SKM-1 treated with dmso at 0.1 percent for 144 hours (cell line): ENCODE data around the gene TECTB.

Source experiments
- DNase-seq: peaks from one replicate; lab custom pipeline; 2025; ENCODE audit not compliant: unreplicated experiment; lab: John Stamatoyannopoulos, UW

The TECTB gene

DNA sequence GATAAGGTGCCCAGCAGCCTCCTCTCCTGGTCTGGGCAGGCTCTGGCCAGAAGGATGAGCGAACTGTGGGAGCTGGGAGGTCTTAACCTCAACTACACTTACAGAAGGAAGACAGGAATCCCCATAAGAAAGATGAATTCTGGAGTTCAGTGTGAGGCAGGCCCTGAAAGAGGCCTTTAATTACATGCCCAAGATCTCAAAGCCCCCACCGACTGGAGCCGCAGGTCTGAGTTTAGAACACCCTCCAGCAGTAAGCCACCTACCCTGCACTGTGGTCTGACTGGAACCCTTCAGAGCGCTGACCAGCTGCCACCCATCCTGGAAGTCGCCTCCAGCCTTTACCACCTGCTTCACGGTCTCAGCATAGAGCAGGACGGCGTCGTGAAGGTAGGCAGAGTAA is 62.5 kb downstream of the TECTB start:
- no peak for DNase-seq

DNA sequence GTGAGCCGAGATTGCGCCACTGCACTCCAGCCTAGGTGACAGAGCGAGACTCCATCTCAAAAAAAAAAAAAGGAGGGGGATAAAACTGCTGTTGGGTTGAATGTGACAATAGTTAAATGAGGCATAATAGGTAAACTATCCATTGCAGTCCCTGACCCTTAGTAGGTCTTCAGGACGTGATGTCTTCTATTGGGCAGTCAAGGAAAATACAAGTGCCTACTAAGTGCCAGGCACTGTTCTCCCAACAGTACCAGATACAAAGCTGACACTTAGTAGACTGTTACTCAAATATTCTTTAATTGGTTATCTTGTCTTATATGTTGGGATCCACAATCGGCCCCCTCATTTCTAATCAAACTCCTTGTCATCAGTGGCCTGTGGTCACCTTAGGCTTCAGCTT is 63.6 kb downstream of the TECTB start:
- no peak for DNase-seq

DNA sequence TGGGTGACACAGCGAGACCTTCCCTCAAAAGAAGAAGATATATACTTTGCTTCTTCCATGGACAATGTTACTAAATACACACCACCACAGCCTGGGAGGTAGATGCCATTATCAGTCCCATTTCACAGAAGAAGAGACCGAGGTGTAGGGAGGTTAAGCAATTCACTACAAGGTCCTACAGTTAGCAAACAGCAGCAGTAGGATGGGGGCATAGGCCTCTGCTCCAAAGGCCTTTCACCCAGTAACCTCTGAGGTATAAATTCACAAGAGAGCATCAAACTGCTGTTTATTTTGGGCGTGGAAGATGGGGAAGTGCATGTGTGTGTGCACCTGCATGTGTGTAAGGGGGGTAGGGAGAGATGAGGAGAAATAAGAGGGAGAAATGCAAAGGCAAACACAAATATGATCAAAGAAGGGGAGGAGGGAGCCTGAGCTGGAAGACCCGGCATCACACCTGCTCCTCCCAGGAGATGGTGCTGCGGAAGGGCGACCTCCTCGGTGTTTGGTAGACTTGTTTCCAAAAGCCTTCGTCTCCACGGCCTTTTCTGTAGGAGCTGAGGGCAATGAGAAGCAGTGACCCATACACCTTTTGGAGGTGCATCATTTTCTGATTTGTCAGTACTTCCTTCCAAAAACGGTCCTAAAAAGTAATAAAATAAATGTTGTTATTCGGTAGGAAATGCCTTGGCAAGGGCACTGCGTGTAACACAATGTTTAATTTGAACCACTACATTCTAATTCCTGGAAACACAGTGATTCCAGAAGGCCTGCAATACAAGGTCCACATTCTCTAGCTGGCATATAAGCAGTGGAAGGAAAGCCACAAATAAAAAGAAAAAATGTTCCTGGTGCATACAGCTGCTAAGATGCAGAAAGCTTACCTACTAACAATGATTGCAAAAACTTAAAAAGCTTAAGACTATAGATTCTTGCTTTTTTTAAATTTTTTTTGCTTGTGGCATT is 64.8 kb downstream of the TECTB start:
- no peak for DNase-seq

DNA sequence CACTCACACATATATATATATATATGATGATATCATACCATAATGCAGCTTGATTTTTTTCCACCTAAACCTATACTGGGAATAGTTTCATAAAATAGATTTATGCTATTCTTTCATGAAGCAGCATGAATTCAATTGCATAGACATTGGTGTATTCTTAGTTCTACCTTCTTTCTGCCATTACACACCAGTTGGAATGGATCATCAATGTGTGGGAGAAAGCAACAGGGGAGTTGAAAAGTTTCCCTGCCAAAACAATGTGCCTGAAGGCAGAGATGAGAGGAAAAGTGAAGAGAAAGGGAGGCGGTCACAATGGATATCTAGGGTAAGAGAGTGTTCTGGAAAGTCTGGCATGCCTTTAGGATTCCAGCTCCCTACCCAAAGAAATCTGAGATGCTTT is 65.6 kb downstream of the TECTB start:
- DNase-seq, result no peak

DNA sequence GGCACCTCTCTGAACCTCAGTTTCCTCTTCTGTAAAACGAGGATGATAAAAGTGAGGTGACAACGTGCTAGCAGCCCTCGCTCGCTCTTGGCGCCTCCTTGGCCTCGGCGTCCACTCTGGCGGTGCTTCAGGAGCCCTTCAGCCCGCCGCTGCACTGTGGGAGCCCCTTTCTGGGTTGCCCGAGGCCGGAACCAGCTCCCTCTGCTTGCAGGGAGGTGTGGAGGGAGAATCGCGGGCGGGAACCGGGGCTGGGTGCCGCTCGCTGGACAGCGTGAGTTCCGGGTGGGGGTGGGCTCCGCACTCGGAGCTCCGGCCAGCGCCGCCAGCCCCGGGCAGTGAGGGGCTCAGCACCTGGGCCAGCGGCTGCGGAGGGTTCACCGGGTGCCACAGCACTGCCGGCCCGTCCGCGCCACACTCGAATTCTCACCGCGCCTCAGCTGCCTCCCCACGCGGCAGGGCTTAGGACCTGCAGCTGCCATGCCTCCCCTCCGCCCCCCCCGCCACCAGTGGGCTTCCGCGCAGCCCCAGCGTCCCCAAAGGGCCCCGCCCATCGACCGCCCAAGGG is 66.4 kb downstream of the TECTB start:
- DNase-seq, result no peak

DNA sequence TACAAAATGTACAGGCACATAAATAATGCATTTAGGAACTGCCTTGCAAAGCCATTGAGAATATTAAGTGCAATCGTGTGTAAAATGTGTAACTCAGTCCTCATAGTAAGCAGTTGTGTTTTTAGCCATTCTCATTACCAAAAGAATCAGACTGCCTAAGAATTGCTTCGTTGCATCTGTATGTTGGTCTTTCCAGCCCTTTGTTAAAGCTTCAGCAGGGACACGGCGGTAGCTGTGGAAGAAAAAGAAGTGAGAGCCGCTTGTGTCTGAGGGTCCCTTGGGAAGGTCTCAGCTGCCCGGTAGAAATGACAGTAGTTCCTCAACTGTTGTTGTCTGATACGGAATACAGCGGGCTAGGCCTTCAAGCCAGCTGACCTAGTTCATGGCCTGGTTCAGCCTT is 67.9 kb downstream of the TECTB start:
- no peak for DNase-seq

DNA sequence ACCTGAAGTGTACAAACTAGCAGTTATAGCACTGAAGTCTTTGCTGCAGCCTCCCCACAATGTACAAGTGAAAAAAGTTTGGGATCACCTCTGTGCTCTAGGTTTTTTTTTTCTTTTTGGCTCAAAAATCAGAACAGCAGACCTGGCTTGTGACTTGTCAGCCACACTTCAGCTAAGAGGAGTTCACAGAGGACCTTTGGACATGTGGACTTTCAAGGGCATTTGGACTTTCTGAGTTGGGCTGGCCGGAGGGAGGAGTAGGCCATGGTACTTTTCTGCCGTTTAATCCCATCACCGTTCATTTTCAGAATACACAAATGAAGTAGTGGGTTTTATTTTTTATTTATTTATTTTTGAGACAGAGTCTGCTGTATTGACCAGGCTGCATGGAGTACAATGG is 68.8 kb downstream of the TECTB start:
- no peak for DNase-seq

DNA sequence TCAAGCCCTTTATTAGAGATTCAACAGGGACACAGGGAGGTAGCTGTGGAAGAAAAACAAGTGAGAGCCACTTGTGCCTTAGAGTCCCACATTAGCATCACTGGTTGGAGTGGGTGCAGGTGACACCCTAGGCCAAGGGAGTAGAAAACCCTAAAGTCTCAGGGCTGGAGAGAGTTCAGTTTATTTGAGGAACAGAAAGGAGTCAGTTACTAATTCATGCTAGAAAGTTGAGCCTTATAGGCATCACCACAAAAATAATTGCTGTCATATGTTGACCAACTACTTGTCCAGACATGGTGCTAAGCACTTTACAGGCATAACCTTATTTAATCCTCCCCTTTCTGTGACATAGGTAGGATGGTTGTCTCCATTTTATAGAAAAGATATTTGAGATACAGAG is 69.8 kb downstream of the TECTB start:
- no peak for DNase-seq
